Posterior vena cava (tissue), 2 donors: Measurements from ENCODE around the gene CLRN3. TPM values are rescaled to one million over a fixed set of nuclear protein-coding genes. Genes with fewer than 3 reads are reported as not detected.
A peak's percentile ranks its signal among the peaks of the same experiment; 100 is the strongest.

Experiments
- DNase-seq: peaks from one replicate; pipeline ENCODE4 v3.0.0-alpha.2; 2020; ENCODE audit warnings: low spot score
- intact Hi-C, 2 donors: fragments of 100-400 bp; cut with DNase I; formaldehyde crosslinking; loops; one replicate each; pipeline versions ENCODE4 v1.14.1 to v1.14.2; 2022 to 2023
- total RNA-seq, 2 donors: library from RNA; stranded (reverse); fragmentation: NEBNext Ultra II Directional; extraction: Animal tissue kit (Norgen Biotek cat#: 25700); gene quantifications; one replicate each; pipeline ENCODE4 v1.2.1, GENCODE V29; 2021
- donor health status: DM: yes; HTN: yes; CAD: no.
- donor health status: DM: yes; HTN: yes; CAD: no.

Gene CLRN3
- total RNA-seq, 2 donors from 2014 or later, result not detected

DNA sequence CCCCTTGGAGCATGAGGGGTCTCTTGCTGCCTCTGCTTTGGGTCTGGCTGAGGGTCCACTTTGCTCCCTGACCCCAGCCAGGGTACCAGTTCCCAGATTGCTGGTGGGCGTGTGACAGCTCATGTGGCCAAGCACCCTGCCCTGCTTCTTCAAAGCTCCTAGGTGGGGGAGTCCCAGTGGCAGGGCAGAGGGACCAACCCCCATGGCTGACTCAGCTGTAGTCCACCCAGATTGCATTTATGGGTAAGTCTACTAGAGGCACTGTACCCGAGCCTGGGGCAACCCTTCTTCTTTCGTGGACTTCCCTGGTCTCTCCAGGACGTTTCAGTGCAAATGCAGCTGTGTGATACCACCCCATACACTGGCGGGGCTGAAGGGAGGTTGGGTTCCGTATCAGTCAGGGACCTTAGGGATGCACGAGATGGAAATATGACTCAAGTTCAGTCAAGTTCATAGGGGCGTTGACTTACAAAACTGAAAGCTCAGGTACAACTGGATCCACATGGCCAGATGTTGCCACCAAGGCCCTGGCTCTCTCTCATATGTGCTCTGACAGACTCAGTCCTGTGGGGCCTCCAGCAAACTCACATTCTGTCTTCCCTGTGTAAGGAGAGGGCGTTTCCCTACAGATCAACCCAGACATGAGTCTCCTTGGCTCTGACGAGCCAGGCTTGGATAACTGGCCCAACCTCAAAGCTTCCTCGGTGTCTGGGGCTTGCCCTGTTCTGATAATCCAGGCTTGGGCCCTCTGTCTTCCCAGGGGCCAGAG lies 27.7 kb upstream of the CLRN3 start:
- DNase-seq, result no peak
- intact Hi-C loops, result no loop called here

DNA sequence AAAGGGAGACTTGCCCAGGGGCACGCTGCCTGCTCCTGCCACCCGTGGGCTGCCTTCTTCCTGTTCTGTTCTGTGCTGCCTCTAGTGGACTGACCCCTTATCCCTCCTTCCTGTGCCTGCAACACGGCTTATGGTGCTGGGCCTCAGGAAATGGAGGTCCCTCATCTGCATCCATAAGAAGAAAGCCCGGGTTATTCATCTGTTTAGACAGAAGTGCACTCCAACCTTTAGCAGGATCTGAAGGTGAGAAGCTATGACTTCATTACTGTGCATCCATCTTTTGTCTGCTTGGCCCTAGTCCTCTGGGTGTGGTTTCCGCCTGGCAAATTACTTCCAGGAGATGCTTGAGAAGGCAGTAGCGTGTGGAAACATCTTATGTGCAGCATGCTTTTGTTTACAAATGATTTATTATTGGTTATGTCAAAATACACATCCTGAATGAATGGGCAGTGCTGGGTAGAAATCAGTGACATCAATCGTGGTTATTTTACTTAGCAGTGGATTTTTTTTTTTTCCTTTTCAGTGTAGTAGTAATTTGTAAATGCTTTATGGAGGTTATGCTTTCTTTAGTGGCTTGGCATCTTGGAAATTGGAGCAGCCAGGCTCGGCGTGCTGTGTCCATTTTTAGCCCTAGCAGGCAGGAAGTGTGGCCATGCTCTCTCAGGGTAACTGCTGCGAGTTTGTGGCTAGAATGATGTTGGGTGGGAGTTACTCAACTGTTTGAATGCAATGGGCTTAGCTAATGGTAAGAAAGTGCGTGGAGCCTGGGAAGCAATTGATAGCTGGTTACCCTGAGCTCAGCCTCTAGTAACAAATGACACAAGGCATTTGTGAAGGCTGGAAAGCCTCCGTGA lies 26.9 kb upstream of the CLRN3 start:
- DNase-seq, result no peak
- intact Hi-C loops, result no loop called here

DNA sequence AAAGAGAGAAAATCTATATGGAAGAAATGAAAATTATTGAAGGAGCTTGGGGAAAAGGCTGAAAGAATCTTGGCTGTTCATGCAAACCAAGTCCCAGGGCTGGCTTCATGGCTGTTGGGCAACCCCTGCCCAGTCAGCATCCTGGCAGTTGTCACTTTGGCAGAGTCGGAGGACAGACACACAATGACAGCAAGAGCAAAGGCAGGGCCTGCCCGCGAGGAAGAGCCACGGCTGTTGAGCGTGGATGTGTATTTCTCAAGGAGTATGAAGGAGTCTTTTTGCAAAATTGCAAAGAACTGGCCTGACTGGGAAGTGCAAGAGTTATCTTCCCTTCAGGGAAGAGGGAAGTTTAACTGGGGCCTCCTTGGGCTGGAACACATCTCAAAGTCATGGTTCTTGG lies 25.8 kb upstream of the CLRN3 start:
- intact Hi-C loops, result no loop called here
- DNase-seq, result no peak

DNA sequence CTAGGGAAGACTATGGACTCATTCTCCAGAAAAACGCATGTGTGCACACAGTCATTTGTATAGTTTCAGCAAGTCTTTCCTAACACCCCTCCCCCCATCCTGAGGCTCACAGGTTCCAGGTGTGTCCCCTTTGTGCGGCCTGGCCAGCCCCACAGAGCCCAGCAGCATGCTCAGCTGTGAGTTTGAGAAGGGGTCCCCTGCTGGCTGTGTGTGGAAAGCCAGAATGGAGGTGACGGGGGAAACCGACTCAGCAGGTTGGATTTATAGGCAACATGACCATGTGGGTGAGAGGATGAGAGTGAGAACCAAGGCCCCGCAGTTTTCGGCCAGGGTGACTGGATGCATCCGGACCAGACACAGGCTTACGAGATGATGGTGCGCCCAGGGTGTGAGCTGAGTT lies 24.1 kb upstream of the CLRN3 start:
- intact Hi-C loops, result no loop called here
- no peak for DNase-seq

DNA sequence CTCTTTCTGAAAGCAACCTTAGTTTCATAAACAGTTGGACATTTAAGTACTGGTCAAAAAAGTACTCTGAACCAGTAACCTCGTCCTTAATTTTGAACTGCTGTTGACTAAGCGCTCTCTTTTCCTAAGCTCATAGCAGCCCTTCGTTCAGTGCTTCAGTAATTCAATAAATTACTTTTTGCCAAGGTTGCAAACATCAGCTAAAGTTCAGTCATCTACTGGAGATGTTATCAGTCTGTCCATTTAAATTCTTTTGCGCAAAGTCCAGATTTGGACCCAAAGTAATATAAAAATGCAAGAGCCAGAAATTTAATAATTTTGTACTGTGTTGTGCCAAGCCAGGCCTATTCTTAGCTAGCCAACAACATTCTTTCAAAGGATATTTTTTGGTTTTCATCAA lies 22.6 kb upstream of the CLRN3 start:
- intact Hi-C loops, result no loop called here
- no peak for DNase-seq

DNA sequence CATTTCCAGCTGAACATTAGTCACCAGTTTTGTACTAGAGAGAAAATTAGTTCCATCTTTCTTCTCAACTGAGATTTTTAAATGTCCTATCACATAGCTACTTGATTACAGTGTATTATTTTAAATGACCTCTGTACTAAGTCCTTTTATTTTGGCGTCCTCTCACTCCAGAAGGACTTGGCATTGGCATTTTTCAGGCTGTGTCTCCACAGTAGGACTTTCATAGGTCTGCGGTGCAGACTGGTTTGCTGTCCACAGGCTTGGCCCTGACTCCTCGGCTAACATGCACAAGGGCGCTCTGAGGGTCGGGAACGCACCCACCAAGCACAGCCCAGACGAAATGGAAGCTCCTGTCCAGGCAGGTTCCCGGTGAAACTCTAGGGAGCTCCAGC lies 20.6 kb upstream of the CLRN3 start:
- intact Hi-C loops, result no loop called here
- no peak for DNase-seq

DNA sequence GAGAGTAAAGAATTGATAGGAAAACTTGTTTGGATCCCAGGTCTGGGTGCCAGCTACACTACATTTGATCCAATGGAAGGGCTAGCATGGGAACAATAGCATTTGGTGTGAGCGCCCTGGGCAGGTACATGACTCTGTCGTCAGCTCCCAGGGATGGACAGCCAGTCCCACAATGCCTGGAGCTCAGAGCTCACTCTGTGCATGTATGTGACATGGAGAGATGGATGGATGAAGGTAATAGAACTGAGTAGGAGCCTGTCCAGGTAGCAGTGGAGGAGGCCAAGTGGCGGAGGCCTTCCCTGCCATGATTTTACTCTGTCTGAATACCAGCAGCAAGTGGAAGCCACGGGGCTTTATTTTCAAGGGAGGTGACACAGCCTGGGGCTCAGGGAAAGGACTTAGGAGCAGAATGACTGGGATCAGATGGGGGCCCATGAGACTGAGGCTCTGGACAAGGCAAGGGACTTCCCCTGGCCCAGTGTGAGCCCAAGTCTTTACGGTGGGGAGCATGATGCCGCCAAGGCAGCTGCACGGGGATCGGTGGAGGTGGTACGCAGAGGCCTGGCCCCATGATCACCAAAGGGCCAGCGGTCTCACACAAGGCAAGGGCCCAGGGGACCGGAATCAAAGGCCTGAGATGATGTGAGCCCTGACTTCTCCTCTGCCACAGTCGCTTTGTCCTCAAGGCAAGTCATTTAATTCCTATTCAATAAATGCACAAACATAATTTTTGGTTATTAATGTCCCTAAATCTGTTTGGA lies 20.0 kb upstream of the CLRN3 start:
- intact Hi-C loops, result no loop called here
- no peak for DNase-seq

DNA sequence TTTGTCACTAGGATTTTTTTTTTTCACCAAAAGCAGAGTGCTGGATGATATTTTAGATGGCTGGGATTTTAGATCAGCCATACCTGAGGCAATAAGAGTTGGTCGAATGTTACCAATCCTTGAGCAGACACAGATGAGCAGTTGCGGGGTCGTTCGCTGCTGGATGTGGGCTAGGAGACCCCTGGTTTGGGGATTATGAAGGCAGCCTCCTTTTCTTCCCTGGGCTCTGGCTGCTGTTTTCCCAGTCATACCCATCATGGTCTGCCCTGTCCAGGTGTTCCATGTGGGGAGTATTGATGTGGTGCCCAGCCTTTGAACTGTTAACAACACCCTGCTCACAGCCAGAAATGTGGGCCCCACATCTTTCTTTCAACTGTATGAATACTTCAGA lies 19.1 kb upstream of the CLRN3 start:
- intact Hi-C loops, result no loop called here
- no peak for DNase-seq

DNA sequence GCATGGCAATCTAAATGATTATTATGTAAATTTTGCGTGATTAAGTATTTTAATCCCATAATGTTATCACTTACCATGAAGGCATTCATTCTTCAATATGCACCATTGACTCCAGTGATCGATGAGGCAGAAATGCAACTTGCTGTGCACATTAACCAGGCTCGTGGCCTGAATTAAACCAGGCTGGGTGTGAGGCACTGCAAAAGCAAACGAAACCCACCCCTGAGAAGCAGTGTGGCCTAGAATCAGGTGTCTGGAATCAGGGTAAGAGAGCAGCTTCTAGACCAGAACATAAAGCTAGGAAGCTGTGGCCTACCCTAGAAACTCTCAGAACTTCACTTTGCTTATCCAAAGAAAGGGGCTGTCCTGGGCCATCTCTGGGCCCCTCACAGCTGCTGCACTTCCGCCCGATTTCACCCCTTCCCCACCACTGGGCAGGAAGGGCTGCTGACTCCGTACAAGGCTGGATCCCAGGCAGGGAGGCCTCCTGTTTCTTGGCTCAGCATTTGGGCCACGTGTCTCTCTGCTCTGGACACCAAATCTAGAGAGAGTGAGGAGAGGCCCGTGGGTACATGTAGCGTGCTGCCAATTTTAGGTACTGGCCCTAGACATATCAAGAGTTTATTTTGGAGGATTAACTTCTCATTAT lies 18.6 kb upstream of the CLRN3 start:
- intact Hi-C loops, result no loop called here
- no peak for DNase-seq

DNA sequence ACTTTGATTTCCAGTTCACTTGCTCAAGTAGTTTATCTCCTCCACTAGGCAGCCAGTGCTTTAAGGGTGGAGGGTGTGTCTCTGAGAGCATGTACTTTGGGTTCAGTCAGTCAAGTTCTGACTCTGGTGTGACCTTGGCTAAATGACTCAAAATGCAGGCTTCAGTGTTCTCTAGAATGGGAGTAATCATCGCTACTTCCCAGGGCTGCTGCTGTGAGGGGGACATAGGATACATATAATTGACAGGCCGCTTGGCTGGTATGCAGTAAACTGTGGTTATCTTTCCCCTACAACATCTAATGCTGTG lies 17.7 kb upstream of the CLRN3 start:
- intact Hi-C loops, result no loop called here
- no peak for DNase-seq

DNA sequence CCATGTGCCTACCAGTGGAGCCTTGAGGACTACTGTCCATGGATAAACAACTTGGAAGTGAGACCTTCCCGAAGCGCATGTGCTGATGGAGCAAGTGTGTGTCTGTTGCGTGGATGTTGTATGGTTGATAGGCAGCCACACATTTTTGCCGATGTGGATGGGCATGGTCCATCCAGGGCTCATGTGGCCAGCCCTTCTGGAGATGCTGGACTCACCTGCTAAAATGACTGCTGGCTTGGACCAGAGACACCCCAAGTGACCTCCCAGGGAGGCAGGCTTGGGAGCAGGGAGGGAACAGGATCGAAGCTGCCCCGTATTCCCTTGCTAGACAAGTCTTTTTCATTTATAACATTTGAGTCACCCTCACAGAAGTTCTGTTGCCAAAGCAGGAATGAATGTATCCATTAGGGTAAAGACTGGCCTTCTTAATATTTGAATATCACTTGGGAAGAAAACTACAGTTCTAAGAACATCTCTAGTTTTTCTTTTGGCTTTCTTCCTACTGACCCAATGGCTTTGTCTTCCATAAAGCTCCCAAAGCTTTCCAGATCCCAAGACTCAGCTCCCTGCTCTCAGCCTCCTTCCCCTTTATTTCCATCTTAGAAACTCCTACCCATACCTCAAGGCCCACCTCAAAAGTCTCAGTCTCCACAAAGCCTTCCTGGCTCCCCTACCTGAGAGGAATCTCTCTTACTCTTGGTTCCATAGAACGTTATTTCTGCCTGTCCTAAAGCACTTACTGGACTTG lies 17.1 kb upstream of the CLRN3 start:
- no peak for DNase-seq
- intact Hi-C loops, result loop anchor here in 1 of 2 donors (1.0 to 2.0 kb wide), 2 partner anchors 45 to 101 kb away; no protein-coding TSS in a partner anchor

DNA sequence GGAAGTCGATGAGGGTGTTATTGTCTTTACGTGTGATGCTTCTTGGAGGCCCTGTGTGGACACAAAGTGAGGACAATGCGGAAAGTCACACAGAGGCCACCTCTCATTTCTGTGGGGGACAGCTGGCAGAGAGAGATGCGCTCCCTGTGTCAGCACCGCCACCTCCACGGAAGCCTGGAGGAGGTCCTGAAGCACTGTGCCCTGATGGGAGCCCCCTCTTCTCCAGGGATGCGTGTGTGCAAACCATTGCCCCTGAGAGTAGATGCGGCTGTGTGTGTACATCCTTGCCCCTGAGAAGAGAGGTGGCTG lies 16.2 kb upstream of the CLRN3 start:
- intact Hi-C loops, result loop anchor here in 1 of 2 donors (1.0 to 2.0 kb wide), 2 partner anchors 44 to 102 kb away; no protein-coding TSS in a partner anchor
- no peak for DNase-seq

DNA sequence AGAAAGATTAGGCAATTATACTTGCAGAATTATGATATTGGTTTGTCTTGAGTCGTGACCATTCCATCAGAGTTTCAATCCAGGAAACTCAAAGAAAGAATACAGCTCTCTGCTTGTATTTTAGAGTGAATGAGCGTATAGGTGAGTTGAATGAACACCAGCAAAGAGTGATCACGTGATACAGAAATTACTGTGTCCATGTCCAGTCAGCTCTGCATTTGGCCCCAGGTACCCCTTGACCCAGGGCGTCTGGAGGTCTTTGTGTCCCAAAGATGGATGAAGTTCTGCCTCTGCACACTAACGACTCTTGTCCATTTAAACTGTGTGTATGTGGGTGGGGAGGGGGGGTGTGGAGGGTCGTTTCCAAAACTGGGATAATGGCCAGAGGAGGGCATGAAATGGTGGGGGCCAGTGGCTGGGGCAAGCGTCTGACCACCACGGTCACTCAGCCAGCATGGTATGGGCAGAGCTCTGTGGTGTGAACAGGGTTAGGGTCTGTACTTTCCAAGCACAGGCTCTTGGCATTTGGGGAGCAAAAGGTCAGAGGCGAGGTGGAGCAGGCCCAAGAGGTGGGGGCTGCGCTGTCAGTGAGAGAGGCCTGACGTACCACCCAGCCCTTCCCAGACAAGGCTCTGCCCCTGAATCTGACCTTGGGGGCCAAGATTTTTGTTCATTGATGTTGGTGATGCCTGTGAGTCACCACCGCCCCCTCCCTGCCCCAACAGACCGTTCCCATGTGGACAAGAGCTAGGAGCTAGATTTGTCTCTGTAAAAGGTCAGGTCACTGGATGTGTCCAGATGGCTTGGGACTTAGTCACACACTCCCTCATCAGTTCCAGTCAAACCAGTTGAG lies 15.6 kb upstream of the CLRN3 start:
- peak; percentile 88 for DNase-seq
- intact Hi-C loops, result loop anchor here in 1 of 2 donors (2.0 kb wide), 1 partner anchor 102 kb away; no protein-coding TSS in a partner anchor

DNA sequence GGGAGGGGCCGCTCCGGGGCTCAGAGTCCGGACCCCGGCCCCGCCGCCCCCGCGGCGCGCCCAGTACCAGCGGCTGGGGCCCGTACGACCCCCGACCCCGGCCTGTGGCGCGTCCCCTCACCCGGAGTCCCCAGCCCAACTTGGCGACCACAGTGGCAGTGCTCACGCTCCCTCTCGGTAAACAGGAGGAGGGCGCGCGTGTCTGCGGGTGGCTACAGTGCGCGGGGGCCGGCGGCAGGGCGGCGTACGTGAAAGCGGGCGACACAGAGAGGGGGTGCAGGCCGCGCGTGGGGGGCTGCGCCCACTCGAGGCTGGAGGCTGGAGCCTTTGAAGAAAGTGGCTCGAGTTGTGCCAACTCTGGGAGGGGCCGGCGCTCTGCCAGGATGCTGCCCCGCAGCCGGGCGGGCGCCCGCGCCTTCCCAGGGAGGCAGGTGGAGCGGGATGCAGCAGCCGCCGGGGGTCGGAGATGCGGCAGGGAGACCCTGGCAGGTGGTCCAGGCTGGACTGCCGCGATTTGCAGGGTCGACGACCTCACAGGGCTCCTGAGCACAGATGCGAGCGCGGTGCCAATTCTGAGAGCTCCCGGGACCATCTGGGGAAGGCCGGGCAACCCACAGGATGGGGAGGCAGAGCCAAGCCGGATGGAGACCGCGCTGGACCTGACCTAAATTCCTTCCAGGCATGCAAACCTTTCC lies 14.8 kb upstream of the CLRN3 start:
- intact Hi-C loops, result loop anchor here (2.0 kb wide), 2 partner anchors 103 to 161 kb away; no protein-coding TSS in a partner anchor
- DNase-seq, result peak; percentile 88

DNA sequence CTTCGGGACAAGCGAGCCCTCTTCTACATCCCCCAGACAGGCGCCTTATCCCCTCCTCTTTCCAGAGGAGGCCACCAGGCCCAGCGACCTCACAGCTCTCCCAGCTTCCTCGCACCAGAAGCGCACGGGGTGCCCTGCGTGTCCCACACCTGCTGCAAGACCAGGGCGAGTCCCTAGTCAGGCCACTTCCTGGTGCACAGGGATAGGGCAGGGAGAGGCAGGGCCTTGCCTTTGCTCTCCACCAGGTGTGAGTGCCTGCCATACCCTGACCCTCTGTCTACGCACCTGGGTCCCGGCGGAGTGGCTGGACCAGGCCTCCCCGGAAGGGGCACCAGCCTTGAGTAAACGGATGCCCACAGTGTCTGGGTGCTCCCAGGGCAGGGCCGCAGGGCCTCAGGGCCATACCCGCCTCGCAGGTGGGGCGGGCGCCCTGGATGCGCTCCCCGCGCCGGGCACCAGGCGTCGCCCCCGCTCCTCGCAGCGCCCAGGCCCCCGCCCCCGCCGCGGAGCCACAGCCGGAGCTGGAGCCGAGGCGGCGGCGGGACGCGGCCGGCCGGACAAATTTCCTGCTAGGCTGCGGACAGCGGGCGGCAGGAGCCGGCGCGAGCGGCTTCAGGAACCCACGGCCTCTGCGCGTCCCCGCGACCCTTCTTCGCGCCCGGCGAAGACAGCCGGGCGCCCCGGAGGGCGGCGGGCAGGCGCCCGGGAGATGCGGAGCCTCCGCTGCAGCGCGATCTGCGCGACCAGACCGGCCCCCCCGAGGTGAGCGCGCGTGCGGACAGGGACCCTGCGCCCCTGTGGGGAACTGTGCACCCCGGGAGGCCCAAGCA lies 14.0 kb upstream of the CLRN3 start, which contains the start of gene PTPRE:
Gene PTPRE, plus strand, starts transcription at position 556 of the 830 bp plus-strand sequence. CDS start 133,779 bp downstream, outside the sequence.
- peak; percentile 93 for DNase-seq
- intact Hi-C loops, result loop anchor here in 1 of 2 donors (2.0 kb wide), 2 partner anchors 104 to 162 kb away; no protein-coding TSS in a partner anchor

DNA sequence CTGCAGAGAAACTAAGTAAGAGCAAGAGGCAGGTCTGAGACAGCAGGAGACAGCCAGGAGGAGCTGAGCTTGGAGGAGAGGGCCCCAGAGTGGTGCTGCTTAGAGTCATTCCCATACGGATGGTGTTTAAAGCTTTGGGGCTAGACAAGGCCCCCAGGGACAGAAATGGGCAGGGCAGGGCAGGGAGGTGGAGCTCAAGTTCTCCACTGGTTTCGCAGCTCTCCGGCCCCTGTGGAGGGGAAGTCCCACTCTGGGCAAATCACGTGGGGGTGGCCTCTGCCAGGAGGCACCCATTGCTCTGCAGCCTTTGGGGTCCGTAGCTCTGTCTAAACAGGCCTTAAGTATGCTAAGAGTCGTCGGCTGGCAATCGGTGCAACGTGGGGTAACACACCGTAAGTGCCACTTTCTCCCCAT lies 13.1 kb upstream of the CLRN3 start:
- intact Hi-C loops, result loop anchor here in 1 of 2 donors (2.0 kb wide), 2 partner anchors 105 to 163 kb away; no protein-coding TSS in a partner anchor

More for the DNA sequence above, 13.1 kb upstream of the CLRN3 start:
- DNase-seq, result no peak
